ENCODE measurements around the gene VAV3.

DNA sequence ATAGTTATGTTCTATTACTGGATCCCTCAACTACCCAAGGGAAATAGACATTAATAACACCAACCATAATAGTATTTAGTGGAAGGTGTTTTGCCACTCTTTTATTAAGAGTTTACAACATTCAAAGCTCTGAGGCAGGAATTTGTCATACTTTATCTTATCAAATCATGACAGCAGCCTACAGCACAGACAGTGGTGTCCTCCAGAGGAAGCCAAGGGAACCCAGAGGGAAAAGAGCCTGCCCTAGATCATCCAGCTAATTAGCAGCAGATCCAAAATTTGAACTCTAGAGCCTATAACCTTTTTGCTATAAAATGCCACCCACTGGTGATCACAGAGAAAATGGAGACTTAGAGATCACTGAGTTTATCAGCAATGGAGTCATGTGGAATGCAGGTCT, 18.2 kb downstream of the VAV3 start:
- TF ChIP-seq POLR2A (IDR thresholded peaks at IDR 0.05) = no peak
- TF ChIP-seq CTCF (IDR thresholded peaks at IDR 0.05) = no peak
